Activated B cell treated with CpG ODN at 0.5 μM for 24 hours (primary cell): Measurements from ENCODE around the gene SPTLC2. TPM values are rescaled to one million over a fixed set of nuclear protein-coding genes. Genes with fewer than 3 reads are reported as not detected.

Experiments used
- ATAC-seq: fragments of 200-7000 bp; cut with Tn5 transposase; one replicate; pipeline ENCODE4 v1.10.0; 2021; ENCODE audit warnings: low read depth, mild to moderate bottlenecking, moderate library complexity
- CTCF ChIA-PET: fragments of 350-600 bp; sonication (Branson Sonifier 250); formaldehyde crosslinking; loops from one replicate; lab custom pipeline; 2021; ENCODE audit warnings: antibody characterized with exemption; lab: Charles Lee
- POLR2A ChIA-PET: fragments of 350-600 bp; sonication (Branson Sonifier 250); formaldehyde crosslinking; loops from one replicate; lab custom pipeline; 2021; ENCODE audit warnings: antibody characterized with exemption; lab: Charles Lee
- DNase-seq: peaks from one replicate; pipeline ENCODE4 v3.0.0; 2022
- H3K27ac Mint-ChIP-seq: one replicate; pipeline ENCODE4 v1.8.0; 2020; ENCODE audit warnings: mixed read lengths
- H3K27me3 Mint-ChIP-seq: one replicate; pipeline ENCODE4 v1.8.0; 2021; ENCODE audit warnings: mixed read lengths
- H3K36me3 Mint-ChIP-seq: one replicate; pipeline ENCODE4 v1.8.0; 2021; ENCODE audit warnings: low read depth, mixed read lengths
- H3K4me1 Mint-ChIP-seq: one replicate; pipeline ENCODE4 v1.8.0; 2021; ENCODE audit warnings: mixed read lengths
- H3K4me3 Mint-ChIP-seq: one replicate; pipeline ENCODE4 v1.8.0; 2020; ENCODE audit warnings: mild to moderate bottlenecking, mixed read lengths
- H3K9me3 Mint-ChIP-seq: one replicate; pipeline ENCODE4 v1.8.0; 2020; ENCODE audit warnings: mixed read lengths
- intact Hi-C: fragments of 100-400 bp; cut with micrococcal nuclease; formaldehyde crosslinking; loops from one replicate; pipeline ENCODE4 v1.15.1; 2024
- total RNA-seq: library from RNA; stranded (reverse); gene quantifications from 2 replicates; pipeline ENCODE4 v1.2.3, GENCODE V29; 2022
- TF ChIP-seq, protein P1 (sequence below): fragments of 200-600 bp; IDR thresholded peaks from one replicate; pipeline ENCODE4 v1.8.0; 2022; ENCODE audit warnings: antibody characterized with exemption, mild to moderate bottlenecking

The SPTLC2 gene
- total RNA-seq, 1 donor from 2014 or later, result 43.8 TPM

DNA sequence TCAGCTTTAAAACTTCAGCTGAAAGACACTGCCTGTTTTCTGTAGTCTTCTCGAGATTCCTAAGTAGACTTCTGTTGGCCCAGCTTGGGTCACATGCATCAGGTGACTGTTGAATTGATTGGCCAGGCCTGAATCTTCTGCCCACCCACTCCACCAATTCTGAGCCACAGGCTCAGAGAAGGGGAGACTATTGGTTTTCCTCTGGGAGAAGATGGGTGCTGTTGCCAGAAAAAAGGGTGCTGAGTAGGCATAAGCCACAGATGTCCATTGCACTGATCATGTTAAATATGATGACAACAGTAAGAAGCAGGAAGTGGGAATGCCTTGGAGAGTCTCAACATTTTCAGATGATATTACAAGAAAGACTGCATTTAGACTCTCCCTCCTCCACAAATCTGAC lies 6.8 kb upstream of the SPTLC2 start:
- Mint-ChIP-seq H3K27me3 (no peaks in the 10 kb centered on the region), H3K36me3 (no peaks in the 10 kb centered on the region), H3K4me3 (no peak overlapping the region), H3K9me3 (no peaks in the 10 kb centered on the region), H3K4me1 (no peaks in the 10 kb centered on the region), H3K27ac (no peak overlapping the region)
- CTCF ChIA-PET, result no interaction called here
- intact Hi-C loops, result no loop called here
- POLR2A ChIA-PET, result no interaction called here
- no peak for ATAC-seq
- TF ChIP-seq, protein P1, sequence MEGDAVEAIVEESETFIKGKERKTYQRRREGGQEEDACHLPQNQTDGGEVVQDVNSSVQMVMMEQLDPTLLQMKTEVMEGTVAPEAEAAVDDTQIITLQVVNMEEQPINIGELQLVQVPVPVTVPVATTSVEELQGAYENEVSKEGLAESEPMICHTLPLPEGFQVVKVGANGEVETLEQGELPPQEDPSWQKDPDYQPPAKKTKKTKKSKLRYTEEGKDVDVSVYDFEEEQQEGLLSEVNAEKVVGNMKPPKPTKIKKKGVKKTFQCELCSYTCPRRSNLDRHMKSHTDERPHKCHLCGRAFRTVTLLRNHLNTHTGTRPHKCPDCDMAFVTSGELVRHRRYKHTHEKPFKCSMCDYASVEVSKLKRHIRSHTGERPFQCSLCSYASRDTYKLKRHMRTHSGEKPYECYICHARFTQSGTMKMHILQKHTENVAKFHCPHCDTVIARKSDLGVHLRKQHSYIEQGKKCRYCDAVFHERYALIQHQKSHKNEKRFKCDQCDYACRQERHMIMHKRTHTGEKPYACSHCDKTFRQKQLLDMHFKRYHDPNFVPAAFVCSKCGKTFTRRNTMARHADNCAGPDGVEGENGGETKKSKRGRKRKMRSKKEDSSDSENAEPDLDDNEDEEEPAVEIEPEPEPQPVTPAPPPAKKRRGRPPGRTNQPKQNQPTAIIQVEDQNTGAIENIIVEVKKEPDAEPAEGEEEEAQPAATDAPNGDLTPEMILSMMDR, result no peak
- DNase-seq, result no peak

DNA sequence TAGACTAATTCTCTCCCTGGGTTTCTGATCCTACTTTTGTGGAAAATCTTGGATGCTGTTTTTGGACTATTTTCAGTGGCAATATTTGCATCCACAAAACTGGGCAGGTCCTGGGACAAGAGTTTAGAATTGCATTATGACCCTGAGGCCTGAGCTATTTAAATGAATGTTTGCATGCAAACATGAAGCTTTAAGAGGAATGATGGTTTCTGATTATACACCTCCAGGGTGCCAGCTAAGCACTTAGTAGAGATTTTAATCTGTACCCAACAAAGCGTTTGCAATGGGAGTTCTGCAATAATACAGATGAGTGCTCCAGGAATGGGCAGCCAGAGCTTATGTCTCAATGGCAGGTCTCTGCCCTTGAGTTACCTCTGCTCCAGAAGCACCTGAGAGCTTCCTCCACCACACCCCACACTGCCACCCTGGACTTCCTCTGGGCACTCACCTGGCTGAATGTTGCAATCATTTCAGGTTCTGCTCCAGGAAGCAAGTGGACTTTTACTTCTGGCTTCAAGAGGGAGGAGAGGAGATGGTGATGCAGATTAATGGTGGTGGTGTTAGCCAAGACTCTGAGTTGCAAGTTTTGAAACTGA lies 6.0 kb upstream of the SPTLC2 start:
- no peak for ATAC-seq
- TF ChIP-seq, protein P1, result no peak
- ChIA-PET CTCF (no interaction called here), POLR2A (no interaction called here)
- H3K27ac Mint-ChIP-seq, result no peak overlapping the region
- no peaks in the 10 kb centered on the region for H3K9me3 Mint-ChIP-seq
- intact Hi-C loops, result no loop called here
- H3K27me3 Mint-ChIP-seq, result no peaks in the 10 kb centered on the region
- no peaks in the 10 kb centered on the region for H3K4me1 Mint-ChIP-seq
- DNase-seq, result no peak
- no peaks in the 10 kb centered on the region for H3K36me3 Mint-ChIP-seq
- no peak overlapping the region for H3K4me3 Mint-ChIP-seq

DNA sequence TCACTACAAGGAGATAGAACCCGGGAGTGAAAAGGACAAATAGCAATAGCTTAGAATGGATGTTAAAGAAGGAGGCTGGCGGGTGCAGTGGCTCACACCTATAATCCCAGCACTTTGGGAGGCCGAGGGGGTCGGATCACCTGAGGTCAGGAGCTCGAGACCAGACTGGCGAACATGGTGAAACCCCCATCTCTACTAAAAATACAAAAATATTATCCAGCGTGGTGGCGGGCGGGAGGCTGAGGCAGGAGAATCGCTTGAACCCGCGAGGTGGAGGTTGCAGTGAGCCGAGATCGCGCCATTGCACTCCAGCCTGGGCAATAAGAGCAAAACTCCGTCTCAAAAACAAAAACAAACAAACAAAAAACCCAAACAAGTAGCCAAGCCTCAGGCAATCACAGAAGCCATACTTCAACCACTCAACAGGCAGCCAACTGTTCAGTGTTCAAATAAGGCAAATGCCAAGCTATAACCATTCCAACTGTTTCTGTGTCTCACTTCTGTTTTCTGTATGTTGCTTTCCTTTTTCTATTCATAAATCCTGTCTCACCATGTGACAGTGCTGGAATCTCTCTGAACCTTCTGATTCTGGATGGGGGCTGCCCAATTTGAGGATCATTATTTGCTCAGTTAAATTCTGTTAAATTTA lies 3.9 kb upstream of the SPTLC2 start:
- no peak overlapping the region for H3K27ac Mint-ChIP-seq
- DNase-seq (no peak), ATAC-seq (no peak)
- H3K27me3 Mint-ChIP-seq, result no peaks in the 10 kb centered on the region
- peaks cover 8% of the 10 kb centered on the region for H3K36me3 Mint-ChIP-seq
- H3K4me1 Mint-ChIP-seq, result peaks cover 8% of the 10 kb centered on the region
- CTCF ChIA-PET, result no interaction called here
- intact Hi-C loops, result no loop called here
- no peak overlapping the region for H3K4me3 Mint-ChIP-seq
- no peaks in the 10 kb centered on the region for H3K9me3 Mint-ChIP-seq
- POLR2A ChIA-PET, result no interaction called here
- TF ChIP-seq, protein P1, result no peak

DNA sequence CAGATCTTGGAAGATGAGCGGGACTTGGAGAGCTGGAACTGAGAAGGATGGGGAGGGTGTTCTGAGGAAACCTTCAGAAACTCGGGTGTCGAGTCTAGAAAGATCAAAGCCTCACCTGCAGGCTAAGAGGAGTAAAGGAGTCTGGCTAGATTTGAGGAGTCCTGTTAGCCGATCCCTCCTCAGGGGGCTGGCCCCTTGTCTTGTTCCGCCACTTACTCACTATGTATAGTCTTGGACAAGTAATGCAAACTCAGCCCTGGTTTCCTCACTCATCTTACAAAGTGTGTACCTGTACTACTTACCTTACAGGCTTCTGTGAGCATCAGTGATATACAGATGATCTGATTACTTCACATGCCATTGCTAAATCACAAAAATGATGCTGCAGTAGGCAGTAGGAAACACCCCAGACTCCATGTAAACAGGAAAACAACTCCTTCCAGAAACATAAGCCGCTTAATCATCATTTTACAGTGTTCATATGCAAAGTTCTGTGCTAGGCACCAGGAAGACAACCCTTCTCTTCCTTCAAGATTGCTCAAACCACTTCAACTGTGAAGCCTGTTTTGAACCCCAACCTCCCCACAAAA lies 2.0 kb upstream of the SPTLC2 start:
- no peak overlapping the region for H3K27ac Mint-ChIP-seq
- no peak overlapping the region for H3K4me3 Mint-ChIP-seq
- ATAC-seq (no peak), DNase-seq (no peak)
- ChIA-PET CTCF (no interaction called here), POLR2A (interaction anchor here (0.7 to 1.2 kb wide), 2 partner anchors 25 to 27 kb away, joined by 3 read pairs; no protein-coding TSS in a partner anchor)
- H3K4me1 Mint-ChIP-seq, result peaks cover 25% of the 10 kb centered on the region
- TF ChIP-seq, protein P1, result no peak
- H3K9me3 Mint-ChIP-seq, result no peaks in the 10 kb centered on the region
- intact Hi-C loops, result loop anchor here (5.0 to 10.0 kb wide), 2 partner anchors 66 to 574 kb away; no protein-coding TSS in a partner anchor
- H3K27me3 Mint-ChIP-seq, result no peaks in the 10 kb centered on the region
- peaks cover 15% of the 10 kb centered on the region for H3K36me3 Mint-ChIP-seq

DNA sequence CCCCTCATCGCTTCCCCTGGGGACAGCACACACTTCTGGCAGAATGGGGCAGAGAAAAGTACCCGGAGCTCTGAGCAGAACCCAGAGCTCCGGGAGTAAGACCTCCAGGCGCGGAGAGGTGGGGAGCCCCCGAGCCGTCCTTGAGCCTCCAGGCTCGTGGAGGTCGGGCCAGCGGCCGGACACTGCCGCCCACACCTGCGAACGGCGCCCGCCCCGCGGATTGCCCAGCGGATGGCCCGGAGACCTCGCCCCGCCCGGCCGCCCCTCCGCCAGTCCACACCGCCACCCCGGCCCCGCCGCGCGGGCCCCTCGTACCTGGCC lies 344 bp downstream of the SPTLC2 start:
- no peaks in the 10 kb centered on the region for H3K27me3 Mint-ChIP-seq
- H3K4me1 Mint-ChIP-seq, result peaks cover 42% of the 10 kb centered on the region
- CTCF ChIA-PET, result no interaction called here
- DNase-seq (no peak), ATAC-seq (no peak)
- H3K9me3 Mint-ChIP-seq, result no peaks in the 10 kb centered on the region
- intact Hi-C loops, result loop anchor here (1.0 to 10.0 kb wide), 9 partner anchors 23 to 571 kb away; partner anchors contain the start of genes ALKBH1, GSTZ1, SAMD15 and SLIRP
- H3K27ac Mint-ChIP-seq, result peak overlapping the region; percentile 81
- H3K36me3 Mint-ChIP-seq, result peaks cover 17% of the 10 kb centered on the region
- TF ChIP-seq, protein P1, result no peak
- peak overlapping the region; percentile 95 for H3K4me3 Mint-ChIP-seq
- POLR2A ChIA-PET, result interaction anchor here (0.6 to 2.6 kb wide), 5 partner anchors 10 to 73 kb away, joined by 3 to 9 read pairs (median 4); no protein-coding TSS in a partner anchor
